ENCODE measurements around the gene ZFP62. TPM values are rescaled to one million over a fixed set of nuclear protein-coding genes. Genes with fewer than 3 reads are reported as not detected.
A peak's percentile ranks its signal among the peaks of the same experiment; 100 is the strongest.

Gene ZFP62
- total RNA-seq, 2 experiments from 2014 or later = 42.3 to 42.7 TPM

DNA sequence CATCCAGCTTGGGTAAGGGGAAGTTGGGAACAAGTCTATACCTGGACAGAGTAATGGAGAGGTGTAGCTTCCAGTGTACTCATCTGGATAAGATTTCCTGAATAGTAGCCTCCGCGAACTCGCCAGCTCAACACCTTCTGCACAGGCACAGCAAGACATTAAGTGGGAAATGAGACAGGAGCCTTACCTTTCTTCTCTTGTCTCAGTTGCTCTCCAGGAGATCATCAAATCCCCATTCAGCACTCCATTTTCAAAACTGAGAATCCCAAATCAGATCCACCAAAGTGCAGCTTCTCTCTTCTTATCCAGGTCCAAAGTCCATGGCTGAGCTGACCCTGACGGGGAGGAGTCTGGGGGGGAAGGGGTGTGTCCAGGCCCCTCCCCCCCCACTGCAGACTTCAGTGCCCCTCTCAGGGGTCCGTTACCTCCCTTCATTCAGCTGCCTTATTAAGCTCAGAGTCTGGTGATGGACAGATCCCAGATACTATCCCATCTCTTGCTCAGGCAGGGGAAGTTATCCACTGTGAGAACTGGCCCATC is 52.5 kb downstream of the ZFP62 start:
- no peak for DNase-seq
- Mint-ChIP-seq H3K9me3 (no peaks in the 10 kb centered on the region), H3K36me3 (peaks cover 29% of the 10 kb centered on the region), H3K4me1 (peaks cover 52% of the 10 kb centered on the region), H3K27ac (peak overlapping the region; percentile 100), H3K4me3 (peak overlapping the region; percentile 88), H3K27me3 (no peaks in the 10 kb centered on the region)
- ATAC-seq (ENCODE audit: low read depth) = no peak
- POLR2A ChIA-PET = interaction anchor here (0.5 to 10.4 kb wide), 6 partner anchors 23 to 434 kb away, joined by 3 to 170 read pairs (median 3); partner anchors contain the start of gene ZFP62

DNA sequence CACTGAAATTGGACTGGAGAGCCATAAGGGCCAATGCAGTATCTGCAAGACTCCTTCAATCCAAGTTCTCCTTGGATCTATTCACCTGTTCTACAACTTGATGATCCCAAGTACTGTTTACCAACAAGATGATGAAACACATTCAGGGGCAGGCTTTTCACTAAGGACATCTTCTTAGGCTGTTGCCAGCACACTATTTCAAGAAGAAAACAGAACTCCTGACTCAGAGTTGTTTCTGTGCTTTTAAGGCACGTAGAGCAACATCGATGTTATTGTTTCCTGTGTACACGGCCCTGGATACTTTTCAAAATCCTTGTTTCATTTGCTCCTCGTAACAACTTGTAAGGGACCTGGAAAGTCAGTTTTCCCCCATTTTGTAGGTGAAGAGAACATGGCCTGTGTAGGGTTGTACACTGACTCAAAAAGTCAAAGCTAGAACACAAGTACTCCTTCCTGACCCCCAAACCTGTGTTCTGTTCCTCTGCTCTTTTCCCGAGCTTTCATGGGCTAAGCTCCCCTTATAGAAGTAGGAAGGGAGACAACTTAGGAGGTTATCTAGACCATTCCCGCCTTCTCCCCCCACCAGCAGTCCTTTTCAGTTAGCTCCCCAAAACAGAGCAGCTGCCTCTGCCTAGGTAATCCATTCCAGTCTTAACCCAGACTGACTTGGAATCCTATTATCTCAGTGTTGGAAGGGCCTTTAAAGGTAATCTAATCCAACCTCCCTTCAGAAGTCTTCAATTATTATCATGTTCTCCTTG is 53.2 kb downstream of the ZFP62 start:
- DNase-seq (no peak), ATAC-seq (ENCODE audit: low read depth) (no peak)
- no peaks in the 10 kb centered on the region for H3K27me3 Mint-ChIP-seq
- H3K9me3 Mint-ChIP-seq = no peaks in the 10 kb centered on the region
- peaks cover 29% of the 10 kb centered on the region for H3K36me3 Mint-ChIP-seq
- H3K4me1 Mint-ChIP-seq = peaks cover 45% of the 10 kb centered on the region
- peak overlapping the region; percentile 88 for H3K4me3 Mint-ChIP-seq
- H3K27ac Mint-ChIP-seq = peak overlapping the region; percentile 100
- POLR2A ChIA-PET = interaction anchor here (0.5 to 10.4 kb wide), 4 partner anchors 9 to 52 kb away, joined by 3 to 170 read pairs (median 4); no protein-coding TSS in a partner anchor

DNA sequence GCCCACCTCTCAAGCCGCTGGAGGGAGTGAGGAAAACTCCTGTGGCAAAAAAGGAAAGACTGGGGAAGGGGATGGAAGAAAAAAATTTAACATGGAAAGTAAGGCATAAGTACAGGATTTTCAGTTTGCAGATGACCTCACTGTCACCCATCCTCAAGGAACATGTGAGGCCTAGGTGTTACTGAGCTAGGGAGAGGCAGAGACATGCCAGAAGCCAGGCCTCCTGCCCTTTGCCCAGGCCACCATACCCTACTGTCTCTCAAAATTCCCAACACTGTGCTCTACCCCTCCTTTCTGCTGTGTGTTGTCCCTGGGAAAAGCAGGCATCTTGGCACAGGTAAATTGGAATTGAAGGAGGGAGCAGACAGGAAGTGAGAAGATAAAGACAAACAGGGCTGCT is 54.0 kb downstream of the ZFP62 start:
- peak overlapping the region; percentile 100 for H3K27ac Mint-ChIP-seq
- H3K9me3 Mint-ChIP-seq = no peaks in the 10 kb centered on the region
- H3K36me3 Mint-ChIP-seq = peaks cover 29% of the 10 kb centered on the region
- peaks cover 44% of the 10 kb centered on the region for H3K4me1 Mint-ChIP-seq
- peak overlapping the region; percentile 88 for H3K4me3 Mint-ChIP-seq
- ATAC-seq (ENCODE audit: low read depth) (no peak), DNase-seq (no peak)
- POLR2A ChIA-PET = interaction anchor here (1.3 to 10.4 kb wide), 3 partner anchors 9 to 54 kb away, joined by 3 to 170 read pairs (median 9); partner anchors contain the start of gene ZFP62
- no peaks in the 10 kb centered on the region for H3K27me3 Mint-ChIP-seq

DNA sequence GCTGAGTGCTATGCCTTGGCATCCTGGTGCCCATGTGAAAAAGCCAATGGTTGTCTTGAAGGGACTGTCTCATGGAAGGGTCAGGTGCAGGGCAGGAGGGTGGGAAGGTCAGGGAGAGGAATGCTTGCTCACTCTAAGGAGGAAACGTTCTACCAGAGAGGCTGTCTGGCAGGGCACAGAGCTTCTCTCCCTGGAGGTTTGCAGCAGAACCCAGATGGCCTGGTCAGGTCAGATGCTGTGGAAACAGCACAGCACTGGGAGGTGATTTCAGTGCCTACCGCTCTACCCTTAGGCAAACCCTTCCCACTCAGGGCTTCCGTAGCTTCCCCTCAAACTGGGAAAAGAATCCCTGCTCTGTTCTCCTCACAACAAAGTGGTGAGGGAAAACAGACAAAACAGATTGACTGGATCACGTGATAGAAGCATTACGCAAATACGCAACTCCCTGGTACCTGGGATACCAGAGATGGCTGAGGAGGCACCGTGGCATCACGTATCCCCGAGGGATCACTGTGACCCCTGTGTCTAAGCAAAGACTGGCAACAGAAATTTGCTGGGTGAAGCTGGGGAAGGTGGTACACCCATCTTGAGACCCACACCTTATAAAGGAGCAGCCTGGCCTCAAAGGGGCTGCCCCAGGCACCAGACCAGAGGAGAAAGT is 54.6 kb downstream of the ZFP62 start:
- Mint-ChIP-seq H3K9me3 (no peaks in the 10 kb centered on the region), H3K36me3 (peaks cover 33% of the 10 kb centered on the region), H3K27ac (peak overlapping the region; percentile 100), H3K4me3 (peak overlapping the region; percentile 88), H3K4me1 (peaks cover 43% of the 10 kb centered on the region), H3K27me3 (no peaks in the 10 kb centered on the region)
- DNase-seq (no peak), ATAC-seq (ENCODE audit: low read depth) (no peak)
- POLR2A ChIA-PET = interaction anchor here (1.3 to 10.4 kb wide), 3 partner anchors 10 to 54 kb away, joined by 3 to 170 read pairs (median 9); partner anchors contain the start of gene ZFP62

DNA sequence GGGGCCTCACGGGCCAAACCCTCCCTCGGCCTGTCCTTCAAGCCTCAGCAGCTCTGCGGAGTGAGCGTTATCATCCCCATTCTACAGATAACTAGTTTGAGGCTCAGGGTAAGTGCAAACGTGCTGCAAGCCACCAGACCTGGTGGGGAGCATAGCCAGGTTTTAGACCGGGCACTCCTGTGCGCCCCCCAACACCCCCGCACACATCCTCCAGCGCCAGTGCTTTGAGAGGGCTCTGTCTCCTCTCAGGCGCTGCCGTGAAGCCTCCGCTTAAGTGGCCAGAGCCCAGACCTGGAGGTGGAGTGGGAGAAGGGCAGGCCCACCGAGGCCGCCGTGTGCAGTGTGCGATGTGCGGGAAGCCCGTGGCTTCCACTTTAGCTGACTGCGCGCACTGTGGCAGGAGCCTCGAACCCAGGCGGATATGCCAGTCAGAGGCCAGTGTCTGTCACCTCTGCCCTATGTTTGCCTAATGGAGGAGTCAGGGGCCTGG is 56.9 kb downstream of the ZFP62 start:
- no peaks in the 10 kb centered on the region for H3K9me3 Mint-ChIP-seq
- ATAC-seq (ENCODE audit: low read depth) (peak; percentile 12), DNase-seq (no peak)
- H3K27me3 Mint-ChIP-seq = no peaks in the 10 kb centered on the region
- H3K4me1 Mint-ChIP-seq = peaks cover 58% of the 10 kb centered on the region
- peaks cover 48% of the 10 kb centered on the region for H3K36me3 Mint-ChIP-seq
- peak overlapping the region; percentile 86 for H3K27ac Mint-ChIP-seq
- POLR2A ChIA-PET = interaction anchor here (0.5 to 10.4 kb wide), 11 partner anchors 9 to 457 kb away, joined by 3 to 170 read pairs (median 5); partner anchors contain the start of gene ZFP62
- H3K4me3 Mint-ChIP-seq = peak overlapping the region; percentile 88

DNA sequence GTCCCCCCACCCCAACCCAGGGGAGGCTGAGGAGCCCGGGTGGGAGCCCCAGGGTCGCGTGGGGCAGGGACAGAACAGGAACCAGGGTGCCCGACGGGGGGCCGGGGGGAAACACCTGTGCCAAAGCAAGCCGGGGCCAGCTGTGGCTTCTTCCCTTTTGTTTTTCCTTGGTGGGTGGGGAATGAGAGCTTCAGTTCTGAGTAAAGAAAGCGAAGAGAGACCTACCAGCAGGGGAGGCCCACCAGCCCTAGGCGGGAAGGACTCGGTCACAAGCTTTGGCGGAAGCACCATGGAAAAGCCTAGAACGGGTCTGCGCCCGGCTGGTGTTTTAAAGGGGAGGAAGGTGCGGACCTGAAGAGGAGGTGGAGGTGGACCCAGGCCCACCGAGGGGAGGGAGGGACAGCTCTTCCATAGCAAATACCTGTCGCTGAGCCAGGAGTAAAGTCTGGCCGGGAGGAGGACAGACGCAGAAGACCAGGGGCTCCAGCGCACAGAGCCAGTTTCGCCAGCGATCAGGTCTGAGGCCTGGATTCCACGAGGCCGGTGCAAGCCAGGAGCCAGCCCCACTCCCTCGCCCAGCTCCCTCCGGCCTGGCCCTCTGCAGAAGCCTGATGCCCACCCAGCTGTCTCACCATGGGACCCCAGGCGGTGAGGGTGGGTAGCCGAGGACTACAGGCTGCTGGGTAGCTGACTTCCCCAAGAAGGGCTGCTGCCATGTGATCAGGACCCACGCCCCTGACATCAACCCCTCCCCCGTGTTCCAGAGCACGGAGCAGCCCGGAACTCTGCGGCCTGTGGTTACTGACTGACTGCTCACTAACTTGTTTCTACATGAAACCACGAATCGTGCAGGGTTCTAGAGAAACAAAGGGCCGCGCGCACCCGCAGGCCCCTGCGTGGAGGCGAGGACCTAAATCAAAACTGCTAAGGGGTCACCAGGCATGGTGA is 57.6 kb downstream of the ZFP62 start:
- peaks cover 63% of the 10 kb centered on the region for H3K4me1 Mint-ChIP-seq

DNA sequence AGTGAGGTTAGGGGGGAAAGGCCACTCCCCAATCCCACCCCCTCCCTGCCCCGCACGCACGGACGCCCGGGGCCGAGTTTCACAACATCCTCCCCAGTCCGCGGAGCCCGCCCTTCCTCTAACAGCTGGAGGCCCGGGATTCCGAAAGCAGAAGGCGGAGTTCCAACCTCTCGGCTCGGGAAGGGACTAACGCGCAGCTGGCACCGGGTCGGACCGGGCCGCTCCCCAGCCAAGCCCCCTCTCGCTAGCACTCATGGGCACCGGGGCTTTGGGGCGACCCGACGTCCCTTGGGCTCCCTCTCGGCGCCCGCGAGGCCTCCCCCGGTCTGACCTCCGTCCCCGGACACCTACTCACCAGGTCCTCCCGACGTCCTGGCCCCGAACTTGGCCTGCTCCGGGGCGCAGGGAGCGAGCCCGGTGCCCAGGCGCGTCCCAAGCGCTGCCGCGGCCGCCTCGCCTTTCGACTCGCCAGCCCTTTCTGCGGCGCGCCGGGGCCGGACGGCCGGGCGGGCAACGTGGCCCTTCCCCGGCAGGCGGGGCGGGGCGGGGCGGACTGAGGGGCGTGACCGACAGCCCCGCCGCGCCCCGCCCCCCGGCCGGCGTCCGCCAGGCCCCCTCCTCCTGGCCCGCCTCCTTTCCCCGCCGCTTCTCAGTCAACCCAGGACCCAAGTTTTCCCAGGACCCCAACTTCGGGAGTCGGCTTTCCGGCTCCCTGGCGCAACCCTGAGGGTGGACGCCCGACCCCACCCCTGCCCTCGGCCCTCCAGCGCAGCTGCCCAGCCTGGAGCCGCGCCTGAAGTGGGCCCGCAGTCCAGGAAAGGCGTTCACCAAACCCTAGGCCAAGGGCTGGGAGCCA is 58.5 kb downstream of the ZFP62 start, which contains the start of gene MGAT1:
TSS of gene MGAT1 (minus strand) at position 482 of the 856 bp plus-strand sequence. CDS start 9,835 bp downstream, outside the sequence.
- peaks cover 63% of the 10 kb centered on the region for H3K4me1 Mint-ChIP-seq
- peaks cover 54% of the 10 kb centered on the region for H3K36me3 Mint-ChIP-seq
- ATAC-seq (ENCODE audit: low read depth) (peak; percentile 29), DNase-seq (peak; percentile 91)
- no peaks in the 10 kb centered on the region for H3K9me3 Mint-ChIP-seq
- H3K27me3 Mint-ChIP-seq = no peaks in the 10 kb centered on the region
- peak within 1 kb of the TSS; percentile 93 for H3K4me3 Mint-ChIP-seq
- POLR2A ChIA-PET = interaction anchor here (0.6 to 10.4 kb wide), 8 partner anchors 8 to 459 kb away, joined by 3 to 170 read pairs (median 6); partner anchors contain the start of gene ZFP62
- peak within 1 kb of the TSS; percentile 86 for H3K27ac Mint-ChIP-seq

More for the DNA sequence above, 57.6 kb downstream of the ZFP62 start:
- Mint-ChIP-seq H3K4me3 (peak overlapping the region; percentile 88), H3K9me3 (no peaks in the 10 kb centered on the region), H3K27me3 (no peaks in the 10 kb centered on the region), H3K36me3 (peaks cover 51% of the 10 kb centered on the region), H3K27ac (peak overlapping the region; percentile 86)
- peak; percentile 85 for DNase-seq
- peak; percentile 72 for ATAC-seq (ENCODE audit: low read depth)
- POLR2A ChIA-PET = interaction anchor here (0.7 to 10.4 kb wide), 10 partner anchors 9 to 458 kb away, joined by 3 to 170 read pairs (median 4); partner anchors contain the start of gene ZFP62

DNA sequence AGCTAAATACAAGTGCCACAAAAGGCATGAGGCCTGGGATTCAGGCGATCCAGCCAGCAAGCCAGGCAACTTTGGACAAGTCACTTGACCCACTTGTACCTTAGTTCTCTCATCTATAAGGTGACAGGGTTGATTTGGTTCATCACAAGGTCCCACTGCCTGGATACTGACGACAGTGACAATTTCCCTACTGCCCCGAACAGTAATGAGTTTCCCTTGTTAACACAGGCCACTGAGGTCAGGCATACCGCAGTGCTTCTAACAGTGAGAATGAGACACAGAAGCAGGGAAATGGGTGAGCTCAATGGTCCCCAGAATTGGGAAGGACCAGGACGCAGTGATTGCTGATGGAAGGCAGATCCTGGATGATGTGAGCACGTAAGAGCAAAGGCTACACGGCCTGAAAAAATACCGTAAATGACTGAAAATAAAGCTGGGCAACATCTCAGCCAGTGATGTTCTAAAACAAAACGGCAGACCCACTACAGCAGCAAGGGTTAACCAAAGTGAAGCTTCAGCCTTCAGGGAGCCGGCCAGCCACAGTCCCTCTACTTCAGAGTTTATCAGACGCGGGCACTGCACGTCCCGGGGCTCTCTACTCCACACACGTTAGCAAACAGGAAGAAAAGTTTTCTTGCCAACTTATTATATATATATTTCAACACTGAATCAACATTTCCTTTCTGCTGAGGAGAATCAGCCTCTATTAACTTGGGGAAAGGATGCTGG is 59.3 kb downstream of the ZFP62 start:
- no peaks in the 10 kb centered on the region for H3K27me3 Mint-ChIP-seq
- DNase-seq (peak; percentile 41), ATAC-seq (ENCODE audit: low read depth) (peak; percentile 2)
- POLR2A ChIA-PET = interaction anchor here (0.6 to 10.4 kb wide), 5 partner anchors 9 to 29 kb away, joined by 3 to 170 read pairs (median 5); no protein-coding TSS in a partner anchor
- H3K36me3 Mint-ChIP-seq = peaks cover 47% of the 10 kb centered on the region
- peaks cover 60% of the 10 kb centered on the region for H3K4me1 Mint-ChIP-seq
- no peaks in the 10 kb centered on the region for H3K9me3 Mint-ChIP-seq
- H3K27ac Mint-ChIP-seq = peak overlapping the region; percentile 83
- H3K4me3 Mint-ChIP-seq = peak overlapping the region; percentile 93

DNA sequence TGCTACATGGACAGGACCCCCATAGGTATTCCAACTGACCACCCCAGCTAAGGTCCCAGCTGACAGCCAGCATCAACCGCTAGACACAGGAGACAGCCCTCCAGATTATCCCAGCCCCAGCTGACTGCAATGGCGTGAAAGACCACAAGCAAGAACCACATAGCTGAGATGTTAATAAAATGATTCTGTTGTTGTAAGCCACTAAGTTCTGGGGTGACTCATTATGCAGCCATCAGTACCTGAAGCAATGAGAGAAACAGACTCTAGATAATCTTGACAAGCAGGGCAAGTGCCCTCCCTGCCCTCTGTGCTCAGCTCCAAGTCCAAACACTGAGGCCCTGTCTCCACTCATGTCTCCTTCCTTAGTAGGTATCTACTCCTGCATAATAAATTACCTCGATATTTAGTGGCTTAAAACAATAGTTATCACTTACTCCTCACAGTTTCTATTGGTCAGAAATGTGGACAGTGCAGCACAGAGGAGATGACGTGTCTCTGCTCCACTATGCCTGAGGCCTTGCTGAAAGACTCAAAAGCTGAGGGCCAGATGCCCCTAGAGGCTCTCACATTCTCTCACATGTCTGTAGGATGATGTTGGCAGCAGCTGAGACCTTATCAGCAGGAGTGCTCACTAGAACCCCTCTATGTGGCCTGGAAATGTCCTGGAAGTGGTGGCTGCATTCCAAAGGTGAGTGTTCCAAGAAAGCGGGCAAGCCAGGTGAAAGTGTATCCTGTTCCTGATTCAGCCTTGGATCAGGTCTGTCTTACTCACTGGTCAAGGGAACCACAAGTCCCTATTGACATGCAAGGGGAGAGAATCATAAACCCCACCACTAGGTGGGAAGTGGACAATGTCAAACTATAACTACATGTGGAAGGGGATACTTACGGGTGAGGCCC is 60.9 kb downstream of the ZFP62 start:
- POLR2A ChIA-PET = interaction anchor here (1.2 to 10.4 kb wide), 4 partner anchors 10 to 61 kb away, joined by 3 to 170 read pairs (median 5); partner anchors contain the start of gene ZFP62
- Mint-ChIP-seq H3K4me1 (peaks cover 59% of the 10 kb centered on the region), H3K27me3 (no peaks in the 10 kb centered on the region), H3K9me3 (no peaks in the 10 kb centered on the region), H3K27ac (peak overlapping the region; percentile 59), H3K4me3 (peak overlapping the region; percentile 93), H3K36me3 (peaks cover 44% of the 10 kb centered on the region)
- ATAC-seq (ENCODE audit: low read depth) (no peak), DNase-seq (no peak)

DNA sequence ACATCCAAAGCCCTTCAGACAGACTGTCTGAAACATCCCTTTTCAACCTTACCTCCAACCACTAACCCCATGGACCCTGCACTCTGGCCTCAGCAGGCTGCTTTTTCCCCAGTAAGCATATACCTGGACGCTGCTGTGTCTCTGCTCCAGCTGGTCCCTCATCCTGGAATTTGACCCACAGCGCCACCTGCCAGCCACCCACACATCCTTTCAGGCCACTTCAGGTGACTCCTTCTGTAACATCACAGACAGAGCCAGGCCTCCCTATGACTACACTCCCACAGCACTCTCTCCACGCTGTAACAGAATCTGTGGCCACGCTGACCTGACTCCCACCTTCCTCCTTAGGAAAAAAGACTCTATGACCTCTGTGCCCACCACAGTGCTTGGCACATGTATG is 61.9 kb downstream of the ZFP62 start:
- Mint-ChIP-seq H3K9me3 (no peaks in the 10 kb centered on the region), H3K4me3 (peak overlapping the region; percentile 40), H3K27ac (peak overlapping the region; percentile 23), H3K36me3 (peaks cover 43% of the 10 kb centered on the region), H3K4me1 (peaks cover 59% of the 10 kb centered on the region), H3K27me3 (no peaks in the 10 kb centered on the region)
- POLR2A ChIA-PET = interaction anchor here (1.2 to 10.4 kb wide), 3 partner anchors 11 to 62 kb away, joined by 3 to 170 read pairs (median 7); partner anchors contain the start of gene ZFP62
- no peak for DNase-seq
- no peak for ATAC-seq (ENCODE audit: low read depth)

All from activated naive CD8-positive, alpha-beta T cell treated with anti-CD3 and anti-CD28 coated beads, Interleukin-2, amount 10 ng/mL, durations not matched to agents 7 days and 5 days (primary cell).